Large intestine (tissue), 3 donors: ENCODE data around the gene PRICKLE1. TPM values are rescaled to one million over a fixed set of nuclear protein-coding genes. Genes with fewer than 3 reads are reported as not detected.

Experiments
- DNase-seq, 2 donors: peaks; one replicate each; pipeline versions ENCODE4 v3.0.0 to v3.0.0-alpha.2; 2013
- H3K27ac ChIP-seq: one replicate; pipeline ENCODE4 v1.5.1; 2013; ENCODE audit warnings: low read length
- H3K27me3 ChIP-seq: 2 replicates; pipeline ENCODE4 v1.6.1; 2013; ENCODE audit warnings: low read length; ENCODE audit not compliant: control insufficient read depth, insufficient read depth
- H3K36me3 ChIP-seq: 2 replicates; pipeline ENCODE4 v1.6.1; 2013; ENCODE audit warnings: low read length; ENCODE audit not compliant: control insufficient read depth, insufficient read depth
- H3K4me1 ChIP-seq: one replicate; pipeline ENCODE4 v1.6.1; 2013; ENCODE audit warnings: low read length; ENCODE audit not compliant: control insufficient read depth, insufficient read depth
- H3K4me3 ChIP-seq: one replicate; pipeline ENCODE4 v1.5.1; 2013; ENCODE audit warnings: low read length
- H3K9me3 ChIP-seq: one replicate; pipeline ENCODE4 v1.6.1; 2013; ENCODE audit warnings: mild to moderate bottlenecking, low read depth, low read length, moderate library complexity; ENCODE audit not compliant: control insufficient read depth
- WGBS: methylation state at CpG from one replicate; pipeline ENCODE4 v1.1.5; 2013; ENCODE audit warnings: low lambda C conversion rate; ENCODE audit not compliant: insufficient coverage; 5-methylcytosine and 5-hydroxymethylcytosine counted together
- polyA plus RNA-seq: library from polyadenylated mRNA; unstranded; fragments of 120-200 nt; gene quantifications from one replicate; pipeline ENCODE4 v1.2.1, GENCODE V29; 2013

PRICKLE1 gene
- polyA plus RNA-seq, 1 donor = 6.0 TPM

DNA sequence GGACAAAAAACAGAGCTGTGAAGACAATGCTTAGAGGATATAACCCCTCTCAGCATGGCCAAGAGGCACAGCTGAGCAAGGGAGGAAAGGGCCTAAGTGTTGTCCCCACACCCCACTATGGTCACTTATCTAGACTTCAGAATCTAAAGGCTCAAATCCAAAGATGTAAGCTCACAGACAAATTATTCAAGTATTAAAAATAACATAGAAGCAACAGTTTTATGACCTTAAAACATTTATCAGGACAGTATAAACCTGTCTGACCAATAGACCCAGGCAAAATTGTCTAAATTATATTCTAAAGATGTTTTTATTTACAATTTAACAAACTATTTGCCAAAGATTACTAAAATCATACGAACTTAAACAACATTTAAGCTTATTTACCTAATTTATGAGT is 28.1 kb upstream of the PRICKLE1 start:
- peaks cover 14% of the 10 kb centered on the region for H3K9me3 ChIP-seq
- no peaks in the 10 kb centered on the region for H3K4me1 ChIP-seq
- no peak overlapping the region for H3K4me3 ChIP-seq
- no peak for DNase-seq
- no peaks in the 10 kb centered on the region for H3K36me3 ChIP-seq
- no peaks in the 10 kb centered on the region for H3K27me3 ChIP-seq
- H3K27ac ChIP-seq = no peak overlapping the region
- 36% methylated on average over 1 of the region's 1 CpG for WGBS

DNA sequence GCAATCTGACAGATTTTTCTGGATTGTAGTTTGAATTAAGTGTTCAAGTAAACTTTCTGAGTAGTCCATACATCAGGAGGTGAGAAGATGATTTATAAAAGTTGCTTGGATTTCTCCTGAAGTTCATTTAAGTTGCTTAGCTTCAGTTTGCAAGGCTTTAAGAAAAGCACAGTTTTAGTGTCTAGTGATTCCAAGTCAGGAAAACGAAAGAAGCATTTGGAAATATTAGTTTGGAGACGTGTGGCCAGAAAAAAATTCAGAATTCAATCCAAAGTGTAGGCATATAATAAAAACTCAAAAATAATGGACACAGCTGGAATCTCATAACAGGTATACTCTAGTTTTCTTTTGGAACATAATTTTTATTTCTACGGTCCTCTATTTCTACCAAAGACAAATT is 25.5 kb upstream of the PRICKLE1 start:
- Histone ChIP-seq H3K27ac (no peak overlapping the region), H3K27me3 (no peaks in the 10 kb centered on the region), H3K36me3 (no peaks in the 10 kb centered on the region), H3K9me3 (peaks cover 14% of the 10 kb centered on the region), H3K4me3 (no peak overlapping the region), H3K4me1 (no peaks in the 10 kb centered on the region)
- WGBS = 100% methylated on average over 1 of the region's 3 CpGs
- no peak for DNase-seq

DNA sequence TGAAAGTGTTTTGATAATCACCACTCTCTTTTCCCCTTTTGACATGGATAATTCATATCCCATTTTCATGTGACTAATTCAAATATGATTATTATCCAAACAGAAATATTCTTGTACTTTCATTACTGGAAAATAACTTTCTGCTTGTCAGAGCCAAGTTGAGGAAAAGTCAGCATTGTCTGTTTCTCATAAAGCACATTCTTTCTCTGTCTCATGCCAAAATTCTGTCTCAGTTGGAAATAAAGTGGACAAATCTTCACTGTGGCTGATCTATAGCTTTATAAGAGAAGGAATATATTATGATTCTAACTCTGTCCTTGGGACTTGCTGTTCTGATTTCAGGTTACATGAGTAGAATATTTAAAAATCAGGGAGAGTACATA is 22.7 kb upstream of the PRICKLE1 start:
- peaks cover 4% of the 10 kb centered on the region for H3K9me3 ChIP-seq
- no peaks in the 10 kb centered on the region for H3K36me3 ChIP-seq
- no peak for DNase-seq
- H3K4me1 ChIP-seq = no peaks in the 10 kb centered on the region
- H3K4me3 ChIP-seq = no peak overlapping the region
- H3K27me3 ChIP-seq = no peaks in the 10 kb centered on the region
- no peak overlapping the region for H3K27ac ChIP-seq

DNA sequence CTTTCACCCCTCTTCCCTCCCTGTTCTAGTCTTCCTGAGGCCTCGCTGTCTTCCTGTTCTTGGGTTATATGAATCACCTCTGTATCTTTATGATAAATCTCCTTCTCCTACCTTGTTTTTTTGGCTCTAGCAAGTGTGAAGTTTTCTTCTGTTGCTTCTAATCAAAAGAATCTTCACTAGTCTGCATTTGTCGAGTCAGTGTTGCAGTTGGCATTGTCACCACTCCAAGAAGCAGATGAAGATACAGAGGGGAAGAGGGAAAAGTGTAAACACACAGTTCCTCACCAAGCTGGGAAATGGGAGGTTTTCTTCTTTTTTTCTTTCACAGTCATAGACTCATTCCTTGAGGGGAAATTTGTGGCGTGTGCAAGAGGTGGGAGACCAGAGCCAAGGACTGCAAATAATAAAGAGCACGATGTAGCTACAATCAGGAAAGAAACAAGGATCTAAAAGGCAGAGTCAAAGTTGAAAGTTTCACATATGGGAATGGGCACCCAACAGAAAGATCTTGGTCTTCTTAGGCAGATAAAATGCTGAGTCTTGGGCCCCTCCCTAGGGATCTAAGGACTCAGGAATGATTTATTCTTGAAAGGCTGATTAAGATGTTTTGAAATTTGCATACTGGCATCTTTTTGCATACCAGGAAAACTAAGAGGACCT is 22.2 kb upstream of the PRICKLE1 start:
- no peak for DNase-seq
- H3K27me3 ChIP-seq = no peaks in the 10 kb centered on the region
- H3K27ac ChIP-seq = no peak overlapping the region
- 82% methylated on average over 2 of the region's 4 CpGs for WGBS
- H3K4me1 ChIP-seq = no peaks in the 10 kb centered on the region
- H3K9me3 ChIP-seq = peaks cover 2% of the 10 kb centered on the region
- no peaks in the 10 kb centered on the region for H3K36me3 ChIP-seq
- no peak overlapping the region for H3K4me3 ChIP-seq

DNA sequence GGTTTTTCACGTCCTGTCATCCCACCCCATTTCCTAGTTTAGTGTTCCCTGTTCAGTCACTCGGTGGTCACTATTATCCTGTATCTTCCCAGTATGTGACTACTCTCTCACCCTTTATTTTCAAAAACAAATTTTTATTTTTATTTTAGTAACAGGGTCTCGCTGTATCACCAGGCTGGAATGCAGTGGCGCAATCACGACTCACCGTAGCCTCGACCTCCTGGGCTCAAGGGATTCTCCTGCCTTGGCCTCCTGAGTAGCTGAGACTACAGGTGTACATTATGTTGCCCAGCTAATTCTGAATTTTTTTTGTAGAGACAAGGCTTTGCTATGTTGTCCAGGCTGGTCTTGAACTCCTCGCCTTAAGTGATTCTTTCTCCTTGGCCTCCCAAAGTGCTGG is 20.1 kb upstream of the PRICKLE1 start:
- 100% methylated on average over 1 of the region's 8 CpGs for WGBS
- Histone ChIP-seq H3K36me3 (no peaks in the 10 kb centered on the region), H3K4me3 (no peak overlapping the region), H3K27me3 (no peaks in the 10 kb centered on the region), H3K27ac (no peak overlapping the region), H3K4me1 (no peaks in the 10 kb centered on the region), H3K9me3 (no peaks in the 10 kb centered on the region)
- no peak for DNase-seq

DNA sequence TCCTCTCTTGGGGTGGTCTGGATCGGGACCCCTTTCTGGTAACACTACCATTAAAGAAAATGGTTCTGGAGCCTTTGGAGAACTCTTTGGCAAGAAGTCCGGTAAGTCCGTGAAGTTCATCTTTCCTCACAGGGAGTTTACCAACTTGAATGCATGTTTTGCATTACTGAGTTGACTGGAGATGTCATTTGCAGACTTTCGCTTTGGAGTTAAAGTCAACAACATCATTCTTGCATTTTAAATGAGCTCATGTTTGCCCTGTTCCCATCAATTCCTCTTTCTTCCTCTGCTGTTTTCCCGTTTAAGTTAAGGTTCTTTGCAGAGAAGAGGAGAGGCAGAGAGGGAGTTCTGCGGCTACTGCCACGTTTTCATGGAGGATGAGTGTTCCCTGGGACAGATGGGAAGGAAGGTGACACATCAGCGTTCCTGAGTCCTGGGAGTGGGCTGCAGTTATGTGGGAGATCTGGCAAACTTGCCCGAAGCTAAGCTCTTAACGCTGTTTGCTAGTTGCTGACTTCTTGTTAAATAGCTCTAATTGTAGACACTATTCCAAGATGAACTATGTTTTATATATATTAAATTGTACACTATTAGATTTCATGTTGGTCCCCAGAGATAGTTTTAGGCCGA is 18.8 kb upstream of the PRICKLE1 start:
- Histone ChIP-seq H3K36me3 (no peaks in the 10 kb centered on the region), H3K27me3 (peaks cover 2% of the 10 kb centered on the region), H3K4me1 (no peaks in the 10 kb centered on the region), H3K4me3 (no peak overlapping the region), H3K27ac (no peak overlapping the region), H3K9me3 (no peaks in the 10 kb centered on the region)
- DNase-seq = no peak
- 86% methylated on average over 1 of the region's 11 CpGs for WGBS

DNA sequence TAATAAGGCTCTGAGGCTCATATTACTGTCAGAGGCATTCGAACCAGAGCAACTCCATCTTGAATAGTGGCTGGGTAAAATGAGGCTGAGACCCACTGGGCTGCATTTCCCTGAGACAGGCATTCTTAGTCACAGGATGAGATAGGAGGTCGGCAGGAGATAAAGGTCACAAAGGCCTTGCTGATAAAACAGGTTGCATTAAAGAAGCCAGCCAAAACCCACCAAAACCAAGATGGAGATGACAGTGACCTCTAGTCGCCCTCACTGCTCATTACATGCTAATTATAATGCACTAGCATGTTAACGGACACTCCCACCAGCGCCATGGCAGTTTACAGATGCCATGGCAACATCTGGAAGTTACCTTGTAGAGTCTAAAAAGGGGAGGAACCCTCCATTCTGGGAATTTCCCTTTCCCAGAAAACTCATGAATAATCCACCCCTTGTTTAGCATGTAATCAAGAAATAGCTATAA is 18.1 kb upstream of the PRICKLE1 start:
- H3K36me3 ChIP-seq = no peaks in the 10 kb centered on the region
- no peaks in the 10 kb centered on the region for H3K4me1 ChIP-seq
- DNase-seq = no peak
- WGBS = 100% methylated on average over 1 of the region's 5 CpGs
- no peak overlapping the region for H3K27ac ChIP-seq
- peaks cover 8% of the 10 kb centered on the region for H3K27me3 ChIP-seq
- H3K9me3 ChIP-seq = no peaks in the 10 kb centered on the region
- H3K4me3 ChIP-seq = no peak overlapping the region

DNA sequence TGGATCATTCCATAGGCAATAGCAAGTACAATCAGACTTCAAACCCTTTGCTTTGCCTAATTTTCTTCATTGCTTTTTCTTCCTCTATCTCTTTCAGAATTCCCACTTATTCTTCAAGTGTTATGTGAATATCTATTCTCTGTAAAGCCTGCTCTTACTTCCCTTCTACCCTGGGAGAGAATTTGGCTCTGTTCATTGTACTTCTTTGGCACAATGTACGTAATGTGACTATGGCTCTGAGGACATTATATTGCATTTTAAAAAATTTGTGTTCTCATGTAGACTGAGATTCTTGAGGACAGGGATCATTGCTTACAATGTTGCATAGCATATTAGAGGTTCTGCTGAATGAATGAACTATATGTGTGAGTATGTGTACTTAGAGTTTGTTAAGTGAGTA is 16.9 kb upstream of the PRICKLE1 start:
- Histone ChIP-seq H3K4me3 (no peak overlapping the region), H3K9me3 (no peaks in the 10 kb centered on the region), H3K27me3 (peaks cover 10% of the 10 kb centered on the region), H3K36me3 (no peaks in the 10 kb centered on the region), H3K4me1 (no peaks in the 10 kb centered on the region), H3K27ac (no peak overlapping the region)
- no peak for DNase-seq
- WGBS = no CpG with 5 or more reads among the region's 1 CpG

DNA sequence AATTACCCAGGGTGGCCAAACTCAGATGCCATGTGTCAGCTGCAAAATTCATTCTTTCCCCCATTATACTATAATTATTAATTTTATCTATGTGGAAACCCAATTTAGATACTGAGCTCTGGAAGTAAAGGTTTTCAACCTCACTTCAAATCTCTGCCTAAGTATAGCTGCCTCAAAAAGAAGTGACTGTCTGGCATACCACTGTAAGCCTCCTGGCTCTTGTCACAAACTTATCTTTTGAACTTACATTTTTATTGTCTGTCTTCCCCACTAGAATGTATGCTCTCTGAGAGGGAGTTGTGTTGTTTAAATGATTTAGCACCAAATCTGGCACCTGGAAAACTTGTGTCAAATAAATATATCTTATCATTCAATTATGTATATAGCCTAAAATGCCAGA is 16.1 kb upstream of the PRICKLE1 start:
- H3K27ac ChIP-seq = no peak overlapping the region

DNA sequence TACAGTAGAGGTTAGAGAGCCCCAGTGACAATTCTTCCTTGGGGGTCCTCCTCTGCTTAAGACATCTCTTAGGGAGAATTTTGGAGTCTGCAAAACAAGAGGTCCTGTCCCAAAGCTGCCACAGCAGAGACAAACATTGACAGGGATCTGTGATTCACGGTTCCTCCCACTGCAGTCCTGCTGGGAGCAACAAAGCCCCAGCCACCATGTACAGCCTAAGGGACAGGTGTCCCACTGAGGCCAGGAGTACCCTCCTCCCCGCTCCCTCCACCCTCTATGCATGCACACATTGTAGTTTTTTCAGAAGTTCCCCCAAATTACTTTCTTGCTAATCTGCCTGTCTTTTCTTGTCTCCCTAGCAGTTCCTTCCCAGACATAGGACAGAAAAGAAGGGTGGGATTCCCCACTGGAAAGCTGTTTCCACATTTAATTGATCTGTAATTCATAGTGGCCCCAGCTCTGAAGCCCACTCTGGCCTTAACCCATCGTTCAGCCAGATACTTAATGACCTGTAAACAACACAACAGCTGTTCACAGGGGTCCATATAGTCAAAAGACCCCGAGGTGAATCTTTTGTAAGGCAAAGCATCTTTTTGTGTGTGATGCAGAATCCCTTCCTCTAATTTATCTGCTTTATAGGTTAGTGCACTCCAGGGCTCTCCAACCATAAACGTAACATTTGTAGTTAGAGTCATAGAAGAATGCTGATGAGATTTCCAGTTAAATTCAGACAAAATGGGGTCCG is 13.9 kb upstream of the PRICKLE1 start:
- H3K4me3 ChIP-seq = no peak overlapping the region
- no peaks in the 10 kb centered on the region for H3K36me3 ChIP-seq
- DNase-seq = no peak
- 80% methylated on average over 1 of the region's 6 CpGs for WGBS
- peaks cover 10% of the 10 kb centered on the region for H3K27me3 ChIP-seq
- no peaks in the 10 kb centered on the region for H3K4me1 ChIP-seq
- no peak overlapping the region for H3K27ac ChIP-seq
- H3K9me3 ChIP-seq = no peaks in the 10 kb centered on the region

More for the DNA sequence above, 16.1 kb upstream of the PRICKLE1 start:
- no peaks in the 10 kb centered on the region for H3K9me3 ChIP-seq
- no peaks in the 10 kb centered on the region for H3K36me3 ChIP-seq
- H3K4me3 ChIP-seq = no peak overlapping the region
- DNase-seq = no peak
- no peaks in the 10 kb centered on the region for H3K4me1 ChIP-seq
- peaks cover 10% of the 10 kb centered on the region for H3K27me3 ChIP-seq
